HG03066 (cell line): Measurements from ENCODE around the gene ANKS4B.
A peak's percentile ranks its signal among the peaks of the same experiment; 100 is the strongest.
"Not testable (repeated sequence)": the region's sequence is repeated elsewhere in the genome, so short reads cannot be mapped to it uniquely, and the experiment has no call there.

Source experiments
- ATAC-seq: cut with Tn5 transposase; IDR thresholded peaks from one replicate; pipeline ENCODE4 v1.9.1; 2021; ENCODE audit warnings: low read depth; ENCODE audit not compliant: unreplicated experiment

The ANKS4B gene

GRCh38 chr16:21285314-21285713, 51.8 kb downstream of the ANKS4B start:
- ATAC-seq = no peak

- ATAC-seq = not testable (repeated sequence)
Observed at GRCh38 chr16:21289789-21290188, 56.3 kb downstream of the ANKS4B start.

- peak; percentile 63 for ATAC-seq
Observed at GRCh38 chr16:21300309-21301167, 67.0 kb downstream of the ANKS4B start.

- peak; percentile 60 for ATAC-seq
Observed at GRCh38 chr16:21301168-21301894, 67.8 kb downstream of the ANKS4B start.

- no peak for ATAC-seq
Observed at GRCh38 chr16:21301895-21302291, 68.4 kb downstream of the ANKS4B start.

- no peak for ATAC-seq
Observed at GRCh38 chr16:21302454-21302853, 69.0 kb downstream of the ANKS4B start.

GRCh38 chr16:21302898-21303528, 69.5 kb downstream of the ANKS4B start:
- no peak for ATAC-seq
